Keratinocyte (primary cell): ENCODE data around the gene TIAM1. TPM values are rescaled to one million over a fixed set of nuclear protein-coding genes. Genes with fewer than 3 reads are reported as not detected.

Experiments
- DNase-seq: peaks from one replicate; pipeline ENCODE4 v3.0.0-alpha.2; 2011; ENCODE audit warnings: low read depth, missing footprints, low spot score
- FAIRE-seq: peaks from 2 replicates; lab custom pipeline; 2011; peaks lifted over from hg19 to GRCh38; lab: Jason Lieb, UNC
- H2AFZ ChIP-seq: 2 replicates; pipeline ENCODE4 v1.6.0; 2012; ENCODE audit warnings: low read length, control low read depth, inconsistent platforms; ENCODE audit not compliant: control insufficient read depth
- H3K27ac ChIP-seq: 2 replicates; pipeline ENCODE4 v1.5.1; 2011; ENCODE audit warnings: low read length; ENCODE audit not compliant: control insufficient read depth, insufficient read depth
- H3K27me3 ChIP-seq: 3 replicates; pipeline ENCODE4 v1.6.0; 2011; ENCODE audit warnings: low read length; ENCODE audit not compliant: control insufficient read depth, insufficient read depth; ENCODE audit errors: extremely low read depth
- H3K36me3 ChIP-seq, 2 experiments: 2 replicates in 1 of 2; 3 replicates in 1 of 2; pipeline ENCODE4 v1.5.1; 2011; ENCODE audit warnings: low read length in 2 of 2, mild to moderate bottlenecking in 1 of 2; ENCODE audit not compliant: control insufficient read depth in 2 of 2, insufficient read depth in 2 of 2; ENCODE audit errors: extremely low read depth in 1 of 2
- H3K4me1 ChIP-seq: 3 replicates; pipeline ENCODE4 v1.5.1; 2011; ENCODE audit warnings: low read length; ENCODE audit not compliant: control insufficient read depth, insufficient read depth; ENCODE audit errors: extremely low read depth
- H3K4me2 ChIP-seq: 3 replicates; pipeline ENCODE4 v1.6.0; 2011; ENCODE audit warnings: low read depth, low read length; ENCODE audit not compliant: control insufficient read depth, insufficient read depth; ENCODE audit errors: extremely low read depth
- H3K4me3 ChIP-seq, 3 experiments: fragments of 200-600 bp in 1 of 3; sonication (generic) in 1 of 3; 2 replicates in 2 of 3; 3 replicates in 1 of 3; pipeline ENCODE4 v1.5.1; 2011 to 2016; ENCODE audit warnings: low read length in 3 of 3, mild to moderate bottlenecking in 3 of 3, control low read depth in 2 of 3, inconsistent platforms in 1 of 3, low read depth in 1 of 3, mixed read lengths in 1 of 3, mixed run types in 1 of 3, moderate library complexity in 1 of 3; ENCODE audit not compliant: control insufficient read depth in 2 of 3, insufficient read depth in 2 of 3; ENCODE audit errors: extremely low read depth in 1 of 3
- H3K79me2 ChIP-seq: 2 replicates; pipeline ENCODE4 v1.6.0; 2012; ENCODE audit warnings: low read length; ENCODE audit not compliant: control insufficient read depth, insufficient read depth
- H3K9ac ChIP-seq: 3 replicates; pipeline ENCODE4 v1.6.0; 2011; ENCODE audit warnings: low read length; ENCODE audit not compliant: control insufficient read depth, insufficient read depth; ENCODE audit errors: extremely low read depth
- H3K9me1 ChIP-seq: 3 replicates; pipeline ENCODE4 v1.6.0; 2011; ENCODE audit warnings: low read length; ENCODE audit not compliant: control insufficient read depth, insufficient read depth; ENCODE audit errors: extremely low read depth
- H3K9me3 ChIP-seq: 2 replicates; pipeline ENCODE4 v1.5.1; 2012; ENCODE audit warnings: low read depth, low read length; ENCODE audit not compliant: control insufficient read depth
- H4K20me1 ChIP-seq: 3 replicates; pipeline ENCODE4 v1.6.0; 2011; ENCODE audit warnings: low read length; ENCODE audit not compliant: control insufficient read depth, insufficient read depth; ENCODE audit errors: extremely low read depth
- EZH2 ChIP-seq: IDR thresholded peaks from one replicate; pipeline ENCODE4 v1.6.1; 2012; ENCODE audit warnings: inconsistent platforms, mild to moderate bottlenecking, low read length, moderate library complexity
- dilution Hi-C: fragments of 300-500 bp; cut with MboI; formaldehyde crosslinking; loops from one replicate; pipeline ENCODE4 v1.7.0; 2020; ENCODE audit warnings: low sequenced_read_pairs; ENCODE audit not compliant: extremely low pct_ligation_motif_present
- polyA plus RNA-seq, 5 experiments: library from polyadenylated mRNA; depleted of rRNA in 3 of 5; stranded (reverse) in 3 of 5; stranded (forward) in 1 of 5; unstranded in 1 of 5; fragments of >200 nt; gene quantifications; 1 replicate in 1 of 5; 2 replicates in 3 of 5; 3 replicates in 1 of 5; pipeline versions ENCODE4 v1.2.1 to v1.2.3, GENCODE V29; 2011 to 2012; ENCODE audit warnings: missing spikeins in 2 of 5, low read depth in 1 of 5, low replicate concordance in 1 of 5
- TF ChIP-seq, protein P1 (sequence below), 3 experiments: IDR thresholded peaks in 1 of 3; conservative IDR thresholded peaks in 1 of 3; optimal IDR thresholded peaks in 1 of 3; 2 replicates in 2 of 3; 3 replicates in 1 of 3; pipeline versions ENCODE3 to v1.5.1; 2011; ENCODE audit warnings: low read length in 3 of 3, mild to moderate bottlenecking in 3 of 3, moderate library complexity in 2 of 3, control low read depth in 1 of 3, inconsistent platforms in 1 of 3; ENCODE audit not compliant: insufficient read depth in 2 of 3; ENCODE audit errors: extremely low read depth in 1 of 3

The TIAM1 gene
- polyA plus RNA-seq, 1 donor (not counting 4 experiments of a cell fraction or from before 2014, with no cell fraction given): 8.3 TPM

DNA sequence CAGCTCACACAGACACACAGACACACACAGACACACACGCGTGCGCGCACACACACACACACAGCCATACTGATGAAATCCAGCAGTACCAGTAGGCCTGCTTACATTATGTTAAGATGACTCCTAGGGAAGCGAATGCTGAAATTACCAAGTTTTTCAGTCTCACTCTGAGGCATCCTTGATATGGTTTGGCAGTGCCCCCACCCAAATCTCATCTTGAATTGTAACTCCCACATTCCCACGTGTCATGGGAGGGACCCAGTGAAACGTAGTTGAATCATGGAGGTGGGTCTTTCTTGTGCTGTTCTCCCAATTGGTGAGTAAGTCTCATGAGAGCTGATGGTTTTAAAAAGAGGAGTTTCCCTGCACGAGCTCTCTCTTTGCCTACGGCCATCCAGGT, 64.1 kb downstream of the TIAM1 start:
- dilution Hi-C loops: no loop called here
- no peak for DNase-seq
- H3K9ac ChIP-seq: no peak overlapping the region
- H3K4me2 ChIP-seq: no peak overlapping the region
- H3K9me3 ChIP-seq: no peaks in the 10 kb centered on the region
- no peaks in the 10 kb centered on the region for H3K36me3 ChIP-seq
- TF ChIP-seq EZH2: no peak
- TF ChIP-seq, protein P1, sequence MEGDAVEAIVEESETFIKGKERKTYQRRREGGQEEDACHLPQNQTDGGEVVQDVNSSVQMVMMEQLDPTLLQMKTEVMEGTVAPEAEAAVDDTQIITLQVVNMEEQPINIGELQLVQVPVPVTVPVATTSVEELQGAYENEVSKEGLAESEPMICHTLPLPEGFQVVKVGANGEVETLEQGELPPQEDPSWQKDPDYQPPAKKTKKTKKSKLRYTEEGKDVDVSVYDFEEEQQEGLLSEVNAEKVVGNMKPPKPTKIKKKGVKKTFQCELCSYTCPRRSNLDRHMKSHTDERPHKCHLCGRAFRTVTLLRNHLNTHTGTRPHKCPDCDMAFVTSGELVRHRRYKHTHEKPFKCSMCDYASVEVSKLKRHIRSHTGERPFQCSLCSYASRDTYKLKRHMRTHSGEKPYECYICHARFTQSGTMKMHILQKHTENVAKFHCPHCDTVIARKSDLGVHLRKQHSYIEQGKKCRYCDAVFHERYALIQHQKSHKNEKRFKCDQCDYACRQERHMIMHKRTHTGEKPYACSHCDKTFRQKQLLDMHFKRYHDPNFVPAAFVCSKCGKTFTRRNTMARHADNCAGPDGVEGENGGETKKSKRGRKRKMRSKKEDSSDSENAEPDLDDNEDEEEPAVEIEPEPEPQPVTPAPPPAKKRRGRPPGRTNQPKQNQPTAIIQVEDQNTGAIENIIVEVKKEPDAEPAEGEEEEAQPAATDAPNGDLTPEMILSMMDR (optimal IDR thresholded peaks at IDR 0.05 in 1 of 3, IDR thresholded peaks at IDR 0.05 in 1 of 3, conservative IDR thresholded peaks at IDR 0.05 in 1 of 3; ENCODE audit: extremely low read depth in 1 of 3, insufficient read depth in 2 of 3, low read length in 3 of 3): no peak
- peaks cover 17% of the 10 kb centered on the region for H3K4me1 ChIP-seq
- H3K79me2 ChIP-seq: no peaks in the 10 kb centered on the region
- H3K4me3 ChIP-seq: no peak overlapping the region
- no peak for FAIRE-seq
- H3K27me3 ChIP-seq: no peaks in the 10 kb centered on the region
- no peak overlapping the region for H3K27ac ChIP-seq
- H3K9me1 ChIP-seq: no peaks in the 10 kb centered on the region
- no peak overlapping the region for H2AFZ ChIP-seq
- H4K20me1 ChIP-seq: no peaks in the 10 kb centered on the region

- Histone ChIP-seq H3K36me3 (no peaks in the 10 kb centered on the region), H3K27me3 (no peaks in the 10 kb centered on the region), H3K4me2 (no peak overlapping the region), H4K20me1 (no peaks in the 10 kb centered on the region), H3K9ac (no peak overlapping the region), H3K27ac (no peak overlapping the region), H3K4me1 (peaks cover 14% of the 10 kb centered on the region), H3K79me2 (no peaks in the 10 kb centered on the region), H2AFZ (no peak overlapping the region), H3K4me3 (no peak overlapping the region), H3K9me3 (no peaks in the 10 kb centered on the region), H3K9me1 (no peaks in the 10 kb centered on the region)
- DNase-seq (no peak), FAIRE-seq (no peak)
- TF ChIP-seq, protein P1 (optimal IDR thresholded peaks at IDR 0.05 in 1 of 3, IDR thresholded peaks at IDR 0.05 in 1 of 3, conservative IDR thresholded peaks at IDR 0.05 in 1 of 3; ENCODE audit: extremely low read depth in 1 of 3, insufficient read depth in 2 of 3, low read length in 3 of 3): no peak
- no peak for TF ChIP-seq EZH2
- dilution Hi-C loops: no loop called here
Observed at GRCh38 chr21:31279214-31279613, 64.8 kb downstream of the TIAM1 start.
